ENCODE data around the gene CYTL1.

GRCh38 chr4:5004496-5004895 lies 14.8 kb downstream of the CYTL1 start:
- TF ChIP-seq CTCF (IDR thresholded peaks at IDR 0.05): no peak
- TF ChIP-seq POLR2A (IDR thresholded peaks at IDR 0.05): no peak

Measured in lower leg skin (tissue), 3 donors.